A549 (cell line): ENCODE results near the gene CHRD. TPM values are rescaled to one million over a fixed set of nuclear protein-coding genes. Genes with fewer than 3 reads are reported as not detected.

Experiments
- ATAC-seq, 2 experiments: fragments of 200-7000 bp in 1 of 2; fragments of >200 bp in 1 of 2; cut with Nextera tagmentation in 1 of 2; cut with Tn5 transposase in 1 of 2; 3 replicates each; pipeline versions ENCODE4 v1.8.0 to v1.9.1; 2018 to 2020; ENCODE audit warnings: mild to moderate bottlenecking in 1 of 2, moderate library complexity in 1 of 2
- CTCF ChIA-PET: fragments of 300-600 bp; sonication (Branson Sonifier 250); formaldehyde crosslinking; extraction: SDS; loops from one replicate; lab custom pipeline; 2021; ENCODE audit warnings: antibody characterized with exemption, inconsistent platforms; lab: Yijun Ruan, JAX
- POLR2A ChIA-PET: fragments of 350-600 bp; formaldehyde crosslinking; extraction: SDS; loops from one replicate; lab custom pipeline; 2021; ENCODE audit warnings: antibody characterized with exemption, inconsistent platforms; lab: Yijun Ruan, JAX
- DNase-seq, 2 experiments: peaks; one replicate each; pipeline versions ENCODE4 v3.0.0 to v3.0.0-alpha.2; 2011 to 2016; ENCODE audit warnings: low read depth in 1 of 2, low spot score in 1 of 2
- FAIRE-seq: peaks from 2 replicates; lab custom pipeline; 2011; peaks lifted over from hg19 to GRCh38; lab: Jason Lieb, UNC
- H3K27ac ChIP-seq, 2 experiments: fragments of >200 bp; sonication (Bioruptor Twin); formaldehyde crosslinking; 3 replicates each; pipeline ENCODE4 v1.5.1; 2016 to 2017
- H3K4me1 ChIP-seq: fragments of >200 bp; sonication (Bioruptor Twin); formaldehyde crosslinking; 3 replicates; pipeline ENCODE4 v1.6.1; 2016
- H3K4me2 ChIP-seq: fragments of >200 bp; sonication (Bioruptor Twin); formaldehyde crosslinking; 3 replicates; pipeline ENCODE4 v1.6.1; 2016
- H3K4me3 ChIP-seq: fragments of >200 bp; sonication (Bioruptor Twin); formaldehyde crosslinking; 3 replicates; pipeline ENCODE4 v1.5.1; 2016
- H3K9me3 ChIP-seq: fragments of >200 bp; sonication (Bioruptor Twin); formaldehyde crosslinking; 3 replicates; pipeline ENCODE4 v1.6.1; 2016
- CBX8 ChIP-seq: fragments of 200-600 bp; sonication (generic); IDR thresholded peaks from 2 replicates; pipeline ENCODE4 v1.6.1; 2016
- EHMT2 ChIP-seq: fragments of 200-600 bp; sonication (generic); IDR thresholded peaks from 2 replicates; pipeline ENCODE4 v1.6.1; 2016; ENCODE audit warnings: antibody characterized with exemption, low read depth, mild to moderate bottlenecking, moderate library complexity
- EP300 ChIP-seq, 2 experiments: fragments of >200 bp; sonication (Bioruptor Twin); formaldehyde crosslinking; IDR thresholded peaks; 2 replicates in 1 of 2; 3 replicates in 1 of 2; pipeline ENCODE4 v1.6.1; 2016 to 2017
- FOSB ChIP-seq: fragments of 250-450 bp; sonication (Bioruptor Pico); IDR thresholded peaks from 2 replicates; pipeline ENCODE4 v1.5.0; 2020; ENCODE audit warnings: mild to moderate bottlenecking, moderate library complexity
- HDAC2 ChIP-seq: fragments of 200-600 bp; sonication (generic); IDR thresholded peaks from 2 replicates; pipeline ENCODE4 v1.6.1; 2016
- HEYL ChIP-seq: fragments of 250-450 bp; sonication (Bioruptor Pico); IDR thresholded peaks from 2 replicates; pipeline ENCODE4 v1.8.0; 2021; ENCODE audit warnings: mild to moderate bottlenecking, moderate library complexity
- HOXB5 ChIP-seq: fragments of 250-450 bp; sonication (Bioruptor Pico); IDR thresholded peaks from 2 replicates; pipeline ENCODE4 v1.5.0; 2020; ENCODE audit warnings: mild to moderate bottlenecking, moderate library complexity
- JUN ChIP-seq, 2 experiments: fragments of >200 bp; sonication (Bioruptor Twin); formaldehyde crosslinking; IDR thresholded peaks; 2 replicates in 1 of 2; 3 replicates in 1 of 2; pipeline ENCODE4 v1.6.1; 2016 to 2017
- JUNB ChIP-seq: fragments of >200 bp; sonication (Bioruptor Twin); formaldehyde crosslinking; IDR thresholded peaks from 2 replicates; pipeline ENCODE4 v1.6.1; 2016
- MAFK ChIP-seq: fragments of 450-650 bp; IDR thresholded peaks from 2 replicates; pipeline ENCODE4 v1.6.1; 2014; ENCODE audit not compliant: partially characterized antibody
- MAZ ChIP-seq: fragments of 150-350 bp; IDR thresholded peaks from 2 replicates; pipeline ENCODE4 v1.6.1; 2014; ENCODE audit warnings: antibody characterized with exemption, low read depth, low read length, borderline replicate concordance
- NR3C1 ChIP-seq: fragments of >200 bp; sonication (Bioruptor Twin); formaldehyde crosslinking; IDR thresholded peaks from 3 replicates; pipeline ENCODE4 v1.6.1; 2017
- PHF8 ChIP-seq: fragments of 200-600 bp; sonication (generic); IDR thresholded peaks from 2 replicates; pipeline ENCODE4 v1.6.1; 2016; ENCODE audit warnings: low read depth, mild to moderate bottlenecking, antibody characterized with exemption, moderate library complexity, borderline replicate concordance
- POLR2A ChIP-seq: IDR thresholded peaks from 2 replicates; pipeline ENCODE4 v1.6.1; 2012; ENCODE audit warnings: mild to moderate bottlenecking, low read length
- POLR2AphosphoS2 ChIP-seq: conservative IDR thresholded peaks from 2 replicates; pipeline ENCODE4 v1.6.1; 2012; ENCODE audit warnings: low read length, improper control_type of control experiment, inconsistent platforms
- RARB ChIP-seq: fragments of 250-450 bp; sonication (Bioruptor Pico); IDR thresholded peaks from 2 replicates; pipeline ENCODE4 v1.8.0; 2021; ENCODE audit warnings: mild to moderate bottlenecking, moderate library complexity
- RCOR1 ChIP-seq: fragments of 150-350 bp; IDR thresholded peaks from 2 replicates; pipeline ENCODE4 v1.6.1; 2014; ENCODE audit warnings: antibody characterized with exemption, low read length, low read depth
- RFX5 ChIP-seq: fragments of 450-650 bp; IDR thresholded peaks from 2 replicates; pipeline ENCODE4 v1.7.1; 2014; ENCODE audit warnings: antibody characterized with exemption, mild to moderate bottlenecking, moderate library complexity
- SREBF2 ChIP-seq: fragments of 450-650 bp; IDR thresholded peaks from 2 replicates; pipeline ENCODE4 v1.6.1; 2014; ENCODE audit warnings: mild to moderate bottlenecking, moderate library complexity
- WGBS: methylation state at CpG from one replicate; pipeline ENCODE4 v1.1.6; 2017; ENCODE audit errors: missing lambda C conversion rate; 5-methylcytosine and 5-hydroxymethylcytosine counted together
- polyA minus RNA-seq: library from RNA; depleted of rRNA, polyadenylated mRNA; stranded (reverse); fragments of >200 nt; gene quantifications from 2 replicates; pipeline ENCODE4 v1.2.3, GENCODE V29; 2011; rRNA and poly(A)+ RNA removed
- polyA plus RNA-seq, 4 experiments: library from polyadenylated mRNA; depleted of rRNA in 3 of 4; stranded (reverse); fragments of >200 nt; fragmentation: RNase III in 1 of 4; extraction: RNeasy Plus Mini Kit Qiagen cat#74134 plus additional on column Dnase treatment in 1 of 4; gene quantifications; 2 replicates in 3 of 4; 3 replicates in 1 of 4; pipeline ENCODE4 v1.2.3, GENCODE V29; 2011 to 2017
- TF ChIP-seq, protein P1 (sequence below): fragments of >200 bp; sonication (Bioruptor Twin); formaldehyde crosslinking; IDR thresholded peaks from 3 replicates; pipeline ENCODE4 v1.6.1; 2016
- TF ChIP-seq, protein P2 (sequence below): fragments of 200-600 bp; sonication (generic); IDR thresholded peaks from 2 replicates; pipeline ENCODE4 v1.6.1; 2016; ENCODE audit warnings: antibody characterized with exemption, mild to moderate bottlenecking, moderate library complexity
- TF ChIP-seq, protein P3 (sequence below): fragments of 450-650 bp; IDR thresholded peaks from 2 replicates; pipeline ENCODE4 v1.6.1; 2014; ENCODE audit warnings: antibody characterized with exemption
- TF ChIP-seq, protein P4 (sequence below): fragments of >200 bp; sonication (Bioruptor Twin); formaldehyde crosslinking; IDR thresholded peaks from 3 replicates; pipeline ENCODE4 v1.5.1; 2016

The CHRD gene
- polyA plus RNA-seq (2011; rRNA removed), result 0.12 and 0.19 TPM in 2 replicates
- 0.12 and 0.21 TPM in 2 replicates for polyA plus RNA-seq (2012; cell fraction: cytosol; rRNA removed)
- 1.1 and 1.9 TPM in 2 replicates for polyA plus RNA-seq (2012; cell fraction: nucleus; rRNA removed)
- polyA plus RNA-seq (2017; fragmentation: RNase III; extraction: RNeasy Plus Mini Kit Qiagen cat#74134 plus additional on column Dnase treatment), result 0.13 to 0.32 TPM (median 0.14 TPM) in 3 replicates
- 0.21 and 0.29 TPM in 2 replicates for polyA minus RNA-seq

DNA sequence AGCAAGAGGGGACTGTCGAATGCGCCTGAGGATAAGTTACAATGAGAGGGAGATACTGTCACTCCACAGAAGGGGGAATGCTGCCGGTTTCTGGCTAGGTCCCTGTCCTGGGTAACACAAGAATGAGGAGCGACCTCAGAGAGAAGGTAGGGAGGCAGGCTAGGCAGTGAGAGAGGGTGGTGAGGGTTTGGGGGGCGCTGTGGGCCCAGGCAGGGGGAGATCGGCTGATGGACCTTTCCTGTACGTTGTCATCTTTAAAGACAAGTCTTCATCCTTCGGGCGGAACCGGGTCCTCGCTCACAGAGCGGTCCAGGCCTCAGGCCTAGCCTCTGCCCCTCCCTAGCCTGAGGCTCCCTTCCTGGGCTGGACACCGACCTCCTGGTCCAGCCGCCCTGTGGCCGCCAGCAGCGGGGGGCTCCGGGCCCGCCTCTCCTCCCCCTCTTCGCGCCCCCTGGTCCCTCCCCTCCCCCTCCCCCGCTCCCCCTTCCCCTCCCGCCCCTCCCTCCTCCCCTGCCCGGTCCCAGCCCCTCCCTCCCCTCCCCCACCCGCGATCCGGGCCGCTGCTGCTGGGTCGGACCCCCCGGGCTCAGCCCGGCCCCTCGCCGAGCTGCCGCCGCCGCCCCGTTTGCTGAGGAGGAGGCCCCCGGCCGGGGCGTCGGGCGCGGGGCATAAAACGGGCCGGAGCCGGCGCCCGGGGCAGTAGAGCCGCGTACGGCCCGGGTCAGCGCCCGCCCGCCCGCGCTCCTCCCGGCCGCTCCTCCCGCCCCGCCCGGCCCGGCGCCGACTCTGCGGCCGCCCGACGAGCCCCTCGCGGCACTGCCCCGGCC is at the start of gene CHRD:
CHRD (plus strand) TSS at position 697 of the 827 bp plus-strand sequence. CDS start 265 bp downstream, outside the sequence.
- H3K9me3 ChIP-seq, result no peaks in the 10 kb centered on the region
- DNase-seq (no peak), FAIRE-seq (no peak), ATAC-seq (peak; percentile 4 to 23; a peak in 1 of 6 replicates)
- no peak for TF ChIP-seq PHF8
- no peak for TF ChIP-seq HDAC2
- no peak for TF ChIP-seq NR3C1
- no peak for TF ChIP-seq SREBF2
- TF ChIP-seq HEYL (CRISPR knock-in tag), result no peak
- TF ChIP-seq, protein P1, sequence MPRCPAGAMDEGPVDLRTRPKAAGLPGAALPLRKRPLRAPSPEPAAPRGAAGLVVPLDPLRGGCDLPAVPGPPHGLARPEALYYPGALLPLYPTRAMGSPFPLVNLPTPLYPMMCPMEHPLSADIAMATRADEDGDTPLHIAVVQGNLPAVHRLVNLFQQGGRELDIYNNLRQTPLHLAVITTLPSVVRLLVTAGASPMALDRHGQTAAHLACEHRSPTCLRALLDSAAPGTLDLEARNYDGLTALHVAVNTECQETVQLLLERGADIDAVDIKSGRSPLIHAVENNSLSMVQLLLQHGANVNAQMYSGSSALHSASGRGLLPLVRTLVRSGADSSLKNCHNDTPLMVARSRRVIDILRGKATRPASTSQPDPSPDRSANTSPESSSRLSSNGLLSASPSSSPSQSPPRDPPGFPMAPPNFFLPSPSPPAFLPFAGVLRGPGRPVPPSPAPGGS, result no peak
- TF ChIP-seq EHMT2, result no peak
- no peak for TF ChIP-seq RARB
- TF ChIP-seq, protein P2, sequence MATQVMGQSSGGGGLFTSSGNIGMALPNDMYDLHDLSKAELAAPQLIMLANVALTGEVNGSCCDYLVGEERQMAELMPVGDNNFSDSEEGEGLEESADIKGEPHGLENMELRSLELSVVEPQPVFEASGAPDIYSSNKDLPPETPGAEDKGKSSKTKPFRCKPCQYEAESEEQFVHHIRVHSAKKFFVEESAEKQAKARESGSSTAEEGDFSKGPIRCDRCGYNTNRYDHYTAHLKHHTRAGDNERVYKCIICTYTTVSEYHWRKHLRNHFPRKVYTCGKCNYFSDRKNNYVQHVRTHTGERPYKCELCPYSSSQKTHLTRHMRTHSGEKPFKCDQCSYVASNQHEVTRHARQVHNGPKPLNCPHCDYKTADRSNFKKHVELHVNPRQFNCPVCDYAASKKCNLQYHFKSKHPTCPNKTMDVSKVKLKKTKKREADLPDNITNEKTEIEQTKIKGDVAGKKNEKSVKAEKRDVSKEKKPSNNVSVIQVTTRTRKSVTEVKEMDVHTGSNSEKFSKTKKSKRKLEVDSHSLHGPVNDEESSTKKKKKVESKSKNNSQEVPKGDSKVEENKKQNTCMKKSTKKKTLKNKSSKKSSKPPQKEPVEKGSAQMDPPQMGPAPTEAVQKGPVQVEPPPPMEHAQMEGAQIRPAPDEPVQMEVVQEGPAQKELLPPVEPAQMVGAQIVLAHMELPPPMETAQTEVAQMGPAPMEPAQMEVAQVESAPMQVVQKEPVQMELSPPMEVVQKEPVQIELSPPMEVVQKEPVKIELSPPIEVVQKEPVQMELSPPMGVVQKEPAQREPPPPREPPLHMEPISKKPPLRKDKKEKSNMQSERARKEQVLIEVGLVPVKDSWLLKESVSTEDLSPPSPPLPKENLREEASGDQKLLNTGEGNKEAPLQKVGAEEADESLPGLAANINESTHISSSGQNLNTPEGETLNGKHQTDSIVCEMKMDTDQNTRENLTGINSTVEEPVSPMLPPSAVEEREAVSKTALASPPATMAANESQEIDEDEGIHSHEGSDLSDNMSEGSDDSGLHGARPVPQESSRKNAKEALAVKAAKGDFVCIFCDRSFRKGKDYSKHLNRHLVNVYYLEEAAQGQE, result no peak
- TF ChIP-seq RFX5, result no peak
- no peak for TF ChIP-seq MAFK
- no peak for TF ChIP-seq EP300 (IDR thresholded peaks at IDR 0.05)
- no peak for TF ChIP-seq FOSB
- CTCF ChIA-PET, result interaction anchor here (0.9 to 1.0 kb wide), 2 partner anchors 11 to 134 kb away, joined by 3 to 5 read pairs; no protein-coding TSS in a partner anchor
- H3K4me3 ChIP-seq, result peak within 1 kb of the TSS; percentile 70
- POLR2A ChIA-PET, result no interaction called here
- peak within 1 kb of the TSS; percentile 100 for H3K4me2 ChIP-seq
- WGBS, result 77% methylated on average over 18 of the region's 71 CpGs
- H3K27ac ChIP-seq, result peak within 1 kb of the TSS; percentile 63 to 84; a peak in 5 of 6 replicates
- 0 out of 3 replicates have a peak, but pooled peaks cover 4% of the 10 kb centered on the region for H3K4me1 ChIP-seq

DNA sequence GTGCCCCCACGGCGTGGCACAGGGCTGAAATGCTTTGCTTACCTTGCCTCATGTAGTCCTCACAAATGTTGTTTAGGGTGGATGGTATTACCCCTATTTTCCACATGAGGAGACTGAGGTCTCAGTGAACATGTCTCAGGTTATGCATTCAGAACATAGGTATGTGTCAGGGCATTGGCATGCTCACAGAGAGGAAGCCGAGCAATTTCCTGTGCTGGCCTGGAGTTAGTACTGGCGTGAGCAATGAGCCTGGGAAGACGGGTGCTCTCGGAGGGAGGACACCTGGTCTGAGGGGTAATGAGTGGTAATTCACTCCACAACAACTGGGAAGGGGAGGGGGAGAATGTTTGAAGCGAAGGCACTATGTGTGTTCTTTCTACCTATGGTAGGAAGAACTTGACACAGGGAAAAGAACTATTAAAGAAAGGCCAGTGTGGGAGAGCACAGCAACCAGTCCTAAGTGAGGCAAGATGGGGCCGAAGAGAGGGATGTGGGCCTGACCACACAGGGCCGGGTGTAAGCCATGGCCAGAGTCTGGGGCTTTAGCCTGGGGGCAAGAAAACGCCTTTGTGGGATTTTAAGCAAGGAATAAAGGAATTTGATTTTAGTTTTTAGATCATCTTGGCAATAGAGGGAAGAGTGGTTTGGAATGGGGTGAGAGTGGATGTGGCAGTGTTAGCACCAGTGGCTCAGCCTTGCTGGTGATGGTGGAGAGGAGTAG is 47.3 kb upstream of the CHRD start:
- no peak for TF ChIP-seq RFX5
- 0 out of 5 replicates have a peak, but pooled peaks of 1 of the 2 experiments have one; percentile 16 for TF ChIP-seq JUN (IDR thresholded peaks at IDR 0.05)
- no peak for TF ChIP-seq RCOR1
- TF ChIP-seq MAZ, result no peak
- TF ChIP-seq, protein P3, sequence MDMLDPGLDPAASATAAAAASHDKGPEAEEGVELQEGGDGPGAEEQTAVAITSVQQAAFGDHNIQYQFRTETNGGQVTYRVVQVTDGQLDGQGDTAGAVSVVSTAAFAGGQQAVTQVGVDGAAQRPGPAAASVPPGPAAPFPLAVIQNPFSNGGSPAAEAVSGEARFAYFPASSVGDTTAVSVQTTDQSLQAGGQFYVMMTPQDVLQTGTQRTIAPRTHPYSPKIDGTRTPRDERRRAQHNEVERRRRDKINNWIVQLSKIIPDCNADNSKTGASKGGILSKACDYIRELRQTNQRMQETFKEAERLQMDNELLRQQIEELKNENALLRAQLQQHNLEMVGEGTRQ, result no peak
- TF ChIP-seq POLR2AphosphoS2, result 0 out of 2 replicates have a peak, but pooled peaks have one; percentile 13
- TF ChIP-seq HOXB5 (CRISPR knock-in tag), result no peak
- no peak for TF ChIP-seq POLR2A
- TF ChIP-seq JUNB, result no peak
- no peak for TF ChIP-seq CBX8
- TF ChIP-seq, protein P4, sequence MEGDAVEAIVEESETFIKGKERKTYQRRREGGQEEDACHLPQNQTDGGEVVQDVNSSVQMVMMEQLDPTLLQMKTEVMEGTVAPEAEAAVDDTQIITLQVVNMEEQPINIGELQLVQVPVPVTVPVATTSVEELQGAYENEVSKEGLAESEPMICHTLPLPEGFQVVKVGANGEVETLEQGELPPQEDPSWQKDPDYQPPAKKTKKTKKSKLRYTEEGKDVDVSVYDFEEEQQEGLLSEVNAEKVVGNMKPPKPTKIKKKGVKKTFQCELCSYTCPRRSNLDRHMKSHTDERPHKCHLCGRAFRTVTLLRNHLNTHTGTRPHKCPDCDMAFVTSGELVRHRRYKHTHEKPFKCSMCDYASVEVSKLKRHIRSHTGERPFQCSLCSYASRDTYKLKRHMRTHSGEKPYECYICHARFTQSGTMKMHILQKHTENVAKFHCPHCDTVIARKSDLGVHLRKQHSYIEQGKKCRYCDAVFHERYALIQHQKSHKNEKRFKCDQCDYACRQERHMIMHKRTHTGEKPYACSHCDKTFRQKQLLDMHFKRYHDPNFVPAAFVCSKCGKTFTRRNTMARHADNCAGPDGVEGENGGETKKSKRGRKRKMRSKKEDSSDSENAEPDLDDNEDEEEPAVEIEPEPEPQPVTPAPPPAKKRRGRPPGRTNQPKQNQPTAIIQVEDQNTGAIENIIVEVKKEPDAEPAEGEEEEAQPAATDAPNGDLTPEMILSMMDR, result no peak
- FAIRE-seq (no peak), DNase-seq (no peak), ATAC-seq (no peak)
- no peak overlapping the region for H3K4me2 ChIP-seq
- no peaks in the 10 kb centered on the region for H3K9me3 ChIP-seq
- peak overlapping the region in 1 of 2 experiments; percentile 16; a peak in 2 of 6 replicates for H3K27ac ChIP-seq
- no peak overlapping the region for H3K4me3 ChIP-seq
- WGBS, result 66% methylated on average over 10 of the region's 10 CpGs
- H3K4me1 ChIP-seq, result peaks cover 54% of the 10 kb centered on the region; the same call in 2 of the 3 replicates
- ChIA-PET CTCF (no interaction called here), POLR2A (no interaction called here)
